ENCODE measurements around the gene CA5A.
"Not testable (repeated sequence)": the region's sequence is repeated elsewhere in the genome, so short reads cannot be mapped to it uniquely, and the experiment has no call there.

GRCh38 chr16:87936016-87936374 is 334 bp downstream of the CA5A start:
- TF ChIP-seq CTCF (IDR thresholded peaks at IDR 0.05; ENCODE audit: insufficient read depth, low read depth, low read length); EZH2 (IDR thresholded peaks at IDR 0.05; ENCODE audit: insufficient read depth, low read length): not testable (repeated sequence)
